K562 (cell line): ENCODE measurements around the gene GTPBP6. TPM values are rescaled to one million over a fixed set of nuclear protein-coding genes. Genes with fewer than 3 reads are reported as not detected.

Source experiments
- ATAC-seq: fragments of 200-7000 bp; cut with Tn5 transposase; 3 replicates; pipeline ENCODE4 v1.9.1; 2020; ENCODE audit warnings: moderate library complexity
- BruUV-seq: library from RNA; stranded (reverse); fragments of 400-500 nt; replicated peaks from 2 replicates; lab custom pipeline; 2021; lab: Mats Ljungman, UMichigan
- CTCF ChIA-PET: fragments of 300-600 bp; formaldehyde crosslinking; extraction: SDS; loops from one replicate; lab custom pipeline; 2021; ENCODE audit warnings: low intra/inter-chr PET ratio; lab: Yijun Ruan, JAX
- POLR2A ChIA-PET: fragments of 300-600, 350-650 bp; sonication (Branson Sonifier 250); formaldehyde crosslinking; extraction: SDS; loops from one replicate; lab custom pipeline; 2021; ENCODE audit warnings: antibody characterized with exemption, inconsistent platforms; lab: Yijun Ruan, JAX
- DNase-seq, 4 experiments: peaks; one replicate each; pipeline versions ENCODE4 v3.0.0 to v3.0.0-alpha.2; 2011 to 2018; ENCODE audit warnings: low spot score in 3 of 4, mixed read lengths in 3 of 4; ENCODE audit errors: extremely low read depth in 1 of 4
- FAIRE-seq: peaks from 2 replicates; lab custom pipeline; 2011; peaks lifted over from hg19 to GRCh38; lab: Jason Lieb, UNC
- H2AFZ ChIP-seq: 2 replicates; pipeline ENCODE4 v1.6.0; 2011; ENCODE audit warnings: low read depth, low read length, control low read depth, inconsistent platforms
- H3K27ac ChIP-seq: fragments of 200-600 bp; 3 replicates; pipeline ENCODE4 v1.8.0; 2011; ENCODE audit warnings: low read depth, mild to moderate bottlenecking, control low read depth, inconsistent platforms, low read length, moderate library complexity, mixed read lengths; ENCODE audit errors: extremely low read depth
- H3K27me3 ChIP-seq, 2 experiments: fragments of 300-600 bp in 1 of 2; 2 replicates in 1 of 2; 3 replicates in 1 of 2; pipeline versions ENCODE4 v1.6.0 to v1.8.0; 2011; ENCODE audit warnings: inconsistent platforms in 2 of 2, low read length in 2 of 2, mild to moderate bottlenecking in 1 of 2, mixed read lengths in 1 of 2, moderate library complexity in 1 of 2; ENCODE audit not compliant: control insufficient read depth in 2 of 2, insufficient read depth in 2 of 2
- H3K36me3 ChIP-seq: fragments of 300-600 bp; 3 replicates; pipeline ENCODE4 v1.8.0; 2011; ENCODE audit warnings: mild to moderate bottlenecking, low read length, inconsistent platforms; ENCODE audit not compliant: control insufficient read depth, insufficient read depth
- H3K4me1 ChIP-seq, 2 experiments: fragments of 200-600 bp in 1 of 2; replicated peaks in 1 of 2; 2 replicates in 1 of 2; 3 replicates in 1 of 2; pipeline versions ENCODE4 v1.5.1 to v1.8.0; 2011; ENCODE audit warnings: inconsistent platforms in 2 of 2, low read length in 2 of 2, mild to moderate bottlenecking in 1 of 2, mixed read lengths in 1 of 2, moderate library complexity in 1 of 2; ENCODE audit not compliant: control insufficient read depth in 2 of 2, insufficient read depth in 2 of 2
- H3K4me2 ChIP-seq: 2 replicates; pipeline ENCODE4 v1.6.1; 2011; ENCODE audit warnings: low read length, control low read depth, inconsistent platforms, mixed read lengths; ENCODE audit not compliant: insufficient read depth
- H3K4me3 ChIP-seq: fragments of 200-600 bp; sonication (generic), shearing (Covaris generic); 2 replicates; pipeline ENCODE4 v1.5.1; 2016; ENCODE audit warnings: control low read depth, inconsistent platforms
- H3K79me2 ChIP-seq: fragments of 200-600 bp; 3 replicates; pipeline ENCODE4 v1.8.0; 2011; ENCODE audit warnings: low read length, inconsistent platforms; ENCODE audit not compliant: control insufficient read depth, insufficient read depth
- H3K9ac ChIP-seq, 2 experiments: 2 replicates each; pipeline versions ENCODE4 v1.6.0 to v1.6.1; 2011; ENCODE audit warnings: low read depth in 2 of 2, low read length in 2 of 2, control low read depth in 1 of 2, inconsistent platforms in 1 of 2, mild to moderate bottlenecking in 1 of 2, mixed read lengths in 1 of 2; ENCODE audit not compliant: insufficient read depth in 1 of 2
- H3K9me1 ChIP-seq: one replicate; pipeline ENCODE4 v1.6.0; 2011; ENCODE audit warnings: inconsistent platforms, mild to moderate bottlenecking, low read length, moderate library complexity; ENCODE audit not compliant: control insufficient read depth, insufficient read depth
- H3K9me3 ChIP-seq: replicated peaks from 2 replicates; pipeline ENCODE4 v1.5.1; 2011; ENCODE audit warnings: low read depth, low read length, inconsistent platforms; ENCODE audit not compliant: control insufficient read depth, insufficient read depth
- H4K20me1 ChIP-seq: replicated peaks from 2 replicates; pipeline ENCODE4 v1.6.1; 2011; ENCODE audit warnings: low read length, inconsistent platforms, mixed read lengths; ENCODE audit not compliant: control insufficient read depth, insufficient read depth
- EP300 ChIP-seq: IDR thresholded peaks from 2 replicates; pipeline ENCODE4 v1.6.1; 2012; ENCODE audit warnings: low read length, improper control_type of control experiment
- HDAC6 ChIP-seq: IDR thresholded peaks from 2 replicates; pipeline ENCODE4 v1.6.1; 2012; ENCODE audit warnings: low read depth, mild to moderate bottlenecking, control low read depth, inconsistent platforms, low read length, moderate library complexity
- KDM1A ChIP-seq, 2 experiments: fragments of 450-650 bp; IDR thresholded peaks; 2 replicates each; pipeline ENCODE4 v1.6.1; 2016; ENCODE audit warnings: mild to moderate bottlenecking in 2 of 2
- NFE2L1 ChIP-seq: fragments of 450-650 bp; IDR thresholded peaks from 2 replicates; pipeline ENCODE4 v1.6.1; 2016; ENCODE audit warnings: missing genetic modification characterization, low read depth, mild to moderate bottlenecking, missing compliant biosample characterization, moderate library complexity, borderline replicate concordance
- POLR2G ChIP-seq: fragments of 200-400 bp; formaldehyde crosslinking; IDR thresholded peaks from 2 replicates; pipeline ENCODE4 v1.6.1; 2017; ENCODE audit warnings: low read depth, mild to moderate bottlenecking, antibody characterized with exemption, low read length, moderate library complexity
- POLR3G ChIP-seq: IDR thresholded peaks from 2 replicates; pipeline ENCODE4 v1.6.1; 2011; ENCODE audit not compliant: insufficient read length, insufficient replicate concordance; ENCODE audit errors: extremely low read depth
- PURB ChIP-seq: sonication (generic); formaldehyde crosslinking; IDR thresholded peaks from 2 replicates; pipeline ENCODE4 v1.9.0; 2021; ENCODE audit warnings: low read depth, mild to moderate bottlenecking, missing genetic modification reagents
- THRAP3 ChIP-seq: fragments of 450-650 bp; IDR thresholded peaks from 2 replicates; pipeline ENCODE4 v1.6.1; 2016; ENCODE audit warnings: mild to moderate bottlenecking, inconsistent platforms, borderline replicate concordance
- WGBS: fragments of 100-300 bp; shearing (Covaris generic); methylation state at CpG from one replicate; pipeline ENCODE4 v1.1.6; 2016; ENCODE audit warnings: low coverage, mixed read lengths; ENCODE audit not compliant: insufficient coverage; ENCODE audit errors: missing lambda C conversion rate; 5-methylcytosine and 5-hydroxymethylcytosine counted together
- in situ Hi-C: fragments of 300-500 bp; cut with MboI; formaldehyde crosslinking; loops from 4 replicates; pipeline ENCODE4 v1.15.0; 2018; ENCODE audit warnings: inconsistent platforms, mixed read lengths
- intact Hi-C: fragments of 100-400 bp; cut with micrococcal nuclease; formaldehyde crosslinking; loops from 2 replicates; pipeline ENCODE4 v1.14.2; 2022
- polyA plus RNA-seq, 8 experiments: library from polyadenylated mRNA; depleted of rRNA in 4 of 8; stranded (reverse) in 5 of 8; unstranded in 3 of 8; fragments of >200 nt; fragmentation: Nextera tagmentation in 2 of 8; fragmentation: Illumina TruSeq in 1 of 8; extraction: Ambion mirVana in 2 of 8; extraction: Trizol in 1 of 8; gene quantifications; 2 replicates each; pipeline versions ENCODE4 v1.2.1 to v1.2.3, GENCODE V29; 2011 to 2014; ENCODE audit warnings: inconsistent platforms in 1 of 8, missing spikeins in 1 of 8
- total RNA-seq, 7 experiments: library from RNA; depleted of rRNA in 6 of 7; stranded (reverse); fragments of >200 nt in 6 of 7; fragmentation: Illumina TruSeq in 2 of 7; extraction: Trizol in 2 of 7; gene quantifications; 2 replicates each; pipeline versions ENCODE4 v1.2.1 to v1.2.3, GENCODE V29; 2011 to 2021; ENCODE audit warnings: low replicate concordance in 1 of 7
- TF ChIP-seq, protein P1 (sequence below): fragments of 450-650 bp; conservative IDR thresholded peaks from 2 replicates; pipeline ENCODE4 v1.6.1; 2016; ENCODE audit warnings: missing genetic modification characterization, low read depth, mild to moderate bottlenecking, missing compliant biosample characterization, moderate library complexity
- TF ChIP-seq, protein P2 (sequence below): fragments of 250-450 bp; sonication (Bioruptor Pico); IDR thresholded peaks from 2 replicates; pipeline ENCODE4 v1.8.0; 2022; ENCODE audit warnings: moderate library complexity, mild to moderate bottlenecking, inconsistent platforms
- TF ChIP-seq, protein P3 (sequence below): sonication (generic); formaldehyde crosslinking; IDR thresholded peaks from 2 replicates; pipeline ENCODE4 v1.8.1; 2023; ENCODE audit warnings: mild to moderate bottlenecking, missing genetic modification reagents, moderate library complexity

The GTPBP6 gene
- total and polyA plus RNA-seq, 9 of the 15 experiments (the other 6 are each of a cell fraction or from before 2014, with no cell fraction given): 0.24 to 35.2 (median 8.0) TPM

DNA sequence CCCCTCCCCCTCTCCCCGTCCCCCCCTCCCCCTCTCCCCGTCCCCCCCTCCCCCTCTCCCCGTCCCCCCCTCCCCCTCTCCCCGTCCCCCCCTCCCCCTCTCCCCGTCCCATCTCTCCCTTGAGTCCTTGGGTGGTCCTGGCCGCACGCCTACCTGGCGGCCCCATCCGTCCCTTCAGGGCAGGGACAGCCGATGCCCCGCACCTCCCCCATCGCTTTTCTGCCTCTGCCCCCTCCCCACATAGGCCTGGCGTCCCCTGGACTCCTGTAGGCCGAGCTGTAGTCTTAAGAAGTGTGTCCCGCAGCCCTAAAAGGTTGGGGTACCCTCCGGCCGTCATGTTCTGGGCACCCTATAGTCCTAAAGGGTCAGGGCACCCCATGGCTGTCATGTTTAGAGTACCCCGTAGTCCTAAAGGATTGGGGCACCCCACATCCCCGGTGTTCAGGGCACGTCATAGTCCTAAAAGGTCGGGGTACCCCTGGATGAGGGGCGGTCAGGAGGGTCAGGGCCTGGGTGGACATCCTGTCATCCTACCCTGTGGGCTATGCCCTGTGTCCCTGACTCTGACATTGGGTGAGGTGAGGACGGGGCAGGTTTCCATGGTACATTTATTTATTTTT is 10.8 kb upstream of the GTPBP6 start:
- no peaks in the 10 kb centered on the region for H3K9me1 ChIP-seq
- H3K27ac ChIP-seq: no peak overlapping the region
- BruUV-seq: no TSS peak
- H3K4me3 ChIP-seq: no peak overlapping the region
- DNase-seq (no peak), FAIRE-seq (no peak), ATAC-seq (no peak)
- no peaks in the 10 kb centered on the region for H3K9me3 ChIP-seq
- no peak overlapping the region for H3K4me2 ChIP-seq
- in situ Hi-C loops (no loop called here), intact Hi-C loops (loop anchor here (10.0 kb wide), 1 partner anchor 55 kb away; the partner anchor contains the start of gene PPP2R3B)
- no peaks in the 10 kb centered on the region; a peak in 1 of 5 replicates for H3K27me3 ChIP-seq
- H3K4me1 ChIP-seq: peaks cover 0 to 3% of the 10 kb centered on the region in 2 experiments; a peak in 2 of 5 replicates
- H2AFZ ChIP-seq: no peak overlapping the region
- H3K9ac ChIP-seq: no peak overlapping the region
- no peaks in the 10 kb centered on the region for H3K36me3 ChIP-seq
- ChIA-PET POLR2A (no interaction called here), CTCF (no interaction called here)
- WGBS: 72% methylated on average over 4 of the region's 23 CpGs
- H3K79me2 ChIP-seq: no peaks in the 10 kb centered on the region
- TF ChIP-seq PURB: no peak
- TF ChIP-seq KDM1A (IDR thresholded peaks at IDR 0.05): no peak
- TF ChIP-seq EP300: no peak
- H4K20me1 ChIP-seq: no peaks in the 10 kb centered on the region

DNA sequence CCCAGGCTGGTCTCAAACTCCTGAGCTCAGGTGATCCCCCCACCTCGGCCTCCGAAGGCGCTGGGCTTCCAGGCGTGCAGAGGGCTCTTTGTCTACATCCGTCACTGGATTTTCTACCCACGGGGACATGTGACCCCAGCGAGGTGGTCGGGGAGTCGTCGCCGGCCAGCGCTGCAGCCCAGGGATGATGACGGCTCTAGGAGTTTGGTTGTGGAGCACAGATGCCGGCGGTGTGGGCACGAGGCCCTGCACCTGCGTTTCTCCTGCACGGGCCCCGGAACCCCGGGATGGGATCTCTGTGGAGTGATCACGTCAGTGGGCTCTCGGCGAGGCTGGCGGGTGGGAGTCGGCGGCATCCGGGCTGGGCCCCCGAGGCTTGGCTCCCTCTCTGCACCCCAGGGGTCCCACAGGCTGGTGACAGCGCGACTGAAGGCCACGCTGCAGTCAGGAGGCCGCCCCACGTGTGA is 9.1 kb upstream of the GTPBP6 start:
- no peak for FAIRE-seq
- no peaks in the 10 kb centered on the region for H3K9me1 ChIP-seq
- H3K4me3 ChIP-seq: no peak overlapping the region
- CTCF ChIA-PET: no interaction called here
- no peaks in the 10 kb centered on the region for H4K20me1 ChIP-seq
- ATAC-seq: no peak
- H3K36me3 ChIP-seq: no peaks in the 10 kb centered on the region
- DNase-seq: no peak
- no peaks in the 10 kb centered on the region for H3K9me3 ChIP-seq
- H3K4me2 ChIP-seq: no peak overlapping the region
- no peak overlapping the region for H3K9ac ChIP-seq
- POLR2A ChIA-PET: no interaction called here
- no TSS peak for BruUV-seq
- in situ Hi-C loops (no loop called here), intact Hi-C loops (loop anchor here (10.0 kb wide), 1 partner anchor 57 kb away; the partner anchor contains the start of gene PPP2R3B)
- peaks cover 0 to 8% of the 10 kb centered on the region in 2 experiments; a peak in 2 of 5 replicates for H3K4me1 ChIP-seq
- H2AFZ ChIP-seq: no peak overlapping the region
- H3K27ac ChIP-seq: no peak overlapping the region
- H3K79me2 ChIP-seq: no peaks in the 10 kb centered on the region
- WGBS: 52% methylated on average over 17 of the region's 33 CpGs
- no peaks in the 10 kb centered on the region; a peak in 1 of 5 replicates for H3K27me3 ChIP-seq
- TF ChIP-seq, protein P1, sequence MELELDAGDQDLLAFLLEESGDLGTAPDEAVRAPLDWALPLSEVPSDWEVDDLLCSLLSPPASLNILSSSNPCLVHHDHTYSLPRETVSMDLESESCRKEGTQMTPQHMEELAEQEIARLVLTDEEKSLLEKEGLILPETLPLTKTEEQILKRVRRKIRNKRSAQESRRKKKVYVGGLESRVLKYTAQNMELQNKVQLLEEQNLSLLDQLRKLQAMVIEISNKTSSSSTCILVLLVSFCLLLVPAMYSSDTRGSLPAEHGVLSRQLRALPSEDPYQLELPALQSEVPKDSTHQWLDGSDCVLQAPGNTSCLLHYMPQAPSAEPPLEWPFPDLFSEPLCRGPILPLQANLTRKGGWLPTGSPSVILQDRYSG: no peak
- TF ChIP-seq THRAP3 (no peak), POLR3G (no peak), HDAC6 (no peak), POLR2G (no peak), NFE2L1 (no peak)
- TF ChIP-seq, protein P2, sequence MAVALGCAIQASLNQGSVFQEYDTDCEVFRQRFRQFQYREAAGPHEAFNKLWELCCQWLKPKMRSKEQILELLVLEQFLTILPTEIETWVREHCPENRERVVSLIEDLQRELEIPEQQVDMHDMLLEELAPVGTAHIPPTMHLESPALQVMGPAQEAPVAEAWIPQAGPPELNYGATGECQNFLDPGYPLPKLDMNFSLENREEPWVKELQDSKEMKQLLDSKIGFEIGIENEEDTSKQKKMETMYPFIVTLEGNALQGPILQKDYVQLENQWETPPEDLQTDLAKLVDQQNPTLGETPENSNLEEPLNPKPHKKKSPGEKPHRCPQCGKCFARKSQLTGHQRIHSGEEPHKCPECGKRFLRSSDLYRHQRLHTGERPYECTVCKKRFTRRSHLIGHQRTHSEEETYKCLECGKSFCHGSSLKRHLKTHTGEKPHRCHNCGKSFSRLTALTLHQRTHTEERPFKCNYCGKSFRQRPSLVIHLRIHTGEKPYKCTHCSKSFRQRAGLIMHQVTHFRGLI: no peak
- TF ChIP-seq, protein P3, sequence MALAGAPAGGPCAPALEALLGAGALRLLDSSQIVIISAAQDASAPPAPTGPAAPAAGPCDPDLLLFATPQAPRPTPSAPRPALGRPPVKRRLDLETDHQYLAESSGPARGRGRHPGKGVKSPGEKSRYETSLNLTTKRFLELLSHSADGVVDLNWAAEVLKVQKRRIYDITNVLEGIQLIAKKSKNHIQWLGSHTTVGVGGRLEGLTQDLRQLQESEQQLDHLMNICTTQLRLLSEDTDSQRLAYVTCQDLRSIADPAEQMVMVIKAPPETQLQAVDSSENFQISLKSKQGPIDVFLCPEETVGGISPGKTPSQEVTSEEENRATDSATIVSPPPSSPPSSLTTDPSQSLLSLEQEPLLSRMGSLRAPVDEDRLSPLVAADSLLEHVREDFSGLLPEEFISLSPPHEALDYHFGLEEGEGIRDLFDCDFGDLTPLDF (CRISPR knock-in tag): no peak
